Ectodermal cell (in vitro differentiated cells): Measurements from ENCODE around the gene CACNA2D3.

ENCODE experiments used
- H3K27ac ChIP-seq: 2 replicates; pipeline ENCODE4 v1.7.0; 2013; ENCODE audit warnings: mild to moderate bottlenecking, low read depth, low read length; ENCODE audit not compliant: insufficient read depth, poor library complexity, severe bottlenecking
- H3K27me3 ChIP-seq: 2 replicates; pipeline ENCODE4 v1.7.0; 2013; ENCODE audit warnings: mild to moderate bottlenecking, low read length; ENCODE audit not compliant: insufficient read depth, control insufficient read depth, poor library complexity, severe bottlenecking
- H3K36me3 ChIP-seq: one replicate; pipeline ENCODE4 v1.7.0; 2013; ENCODE audit warnings: low read length; ENCODE audit not compliant: control insufficient read depth, insufficient read depth
- H3K4me1 ChIP-seq: one replicate; pipeline ENCODE4 v1.7.0; 2013; ENCODE audit warnings: low read length; ENCODE audit not compliant: control insufficient read depth, insufficient read depth
- H3K4me3 ChIP-seq: 2 replicates; pipeline ENCODE4 v1.7.0; 2013; ENCODE audit warnings: low read depth, low read length, control low read depth; ENCODE audit not compliant: insufficient read depth
- H3K9me3 ChIP-seq: 2 replicates; pipeline ENCODE4 v1.7.0; 2013; ENCODE audit warnings: mild to moderate bottlenecking, low read length, moderate library complexity; ENCODE audit not compliant: control insufficient read depth
- WGBS, 2 experiments: methylation state at CpG; one replicate each; pipeline ENCODE4 v1.1.7; 2013; ENCODE audit warnings: missing lambda C conversion rate in 2 of 2; 5-methylcytosine and 5-hydroxymethylcytosine counted together

CACNA2D3 gene

GRCh38 chr3:54827056-54827687 is 704.8 kb downstream of the CACNA2D3 start:
- 78 to 79% methylated on average over 9 of the region's 9 CpGs for WGBS, 2 experiments
- Histone ChIP-seq H3K27me3 (no peaks in the 10 kb centered on the region), H3K27ac (no peak overlapping the region), H3K9me3 (no peaks in the 10 kb centered on the region), H3K4me3 (no peak overlapping the region), H3K4me1 (peaks cover 3% of the 10 kb centered on the region), H3K36me3 (no peaks in the 10 kb centered on the region)

GRCh38 chr3:54827776-54828175 is 705.4 kb downstream of the CACNA2D3 start:
- 94% methylated on average over 2 of the region's 2 CpGs for WGBS, 2 experiments
- Histone ChIP-seq H3K27me3 (no peaks in the 10 kb centered on the region), H3K4me1 (no peaks in the 10 kb centered on the region), H3K27ac (no peak overlapping the region), H3K36me3 (no peaks in the 10 kb centered on the region), H3K9me3 (no peaks in the 10 kb centered on the region), H3K4me3 (no peak overlapping the region)

- H3K4me3 ChIP-seq, result no peak overlapping the region
- no peaks in the 10 kb centered on the region for H3K4me1 ChIP-seq
- H3K27me3 ChIP-seq, result no peaks in the 10 kb centered on the region
- WGBS, 2 experiments, result 74 to 85% methylated on average over 6 of the region's 8 CpGs
- H3K9me3 ChIP-seq, result no peaks in the 10 kb centered on the region
- no peak overlapping the region for H3K27ac ChIP-seq
- H3K36me3 ChIP-seq, result no peaks in the 10 kb centered on the region
Measured at GRCh38 chr3:54830658-54831057, 708.3 kb downstream of the CACNA2D3 start.

- H3K9me3 ChIP-seq, result no peaks in the 10 kb centered on the region
- no peaks in the 10 kb centered on the region for H3K4me1 ChIP-seq
- 99 to 100% methylated on average over 2 of the region's 2 CpGs for WGBS, 2 experiments
- H3K4me3 ChIP-seq, result no peak overlapping the region
- H3K27ac ChIP-seq, result no peak overlapping the region
- no peaks in the 10 kb centered on the region for H3K36me3 ChIP-seq
- H3K27me3 ChIP-seq, result no peaks in the 10 kb centered on the region
Measured at GRCh38 chr3:54831112-54831511, 708.8 kb downstream of the CACNA2D3 start.

GRCh38 chr3:54832876-54833275 is 710.5 kb downstream of the CACNA2D3 start:
- no peak overlapping the region for H3K4me3 ChIP-seq
- H3K4me1 ChIP-seq, result no peaks in the 10 kb centered on the region
- peaks cover 3% of the 10 kb centered on the region for H3K9me3 ChIP-seq

GRCh38 chr3:54835701-54836100 is 713.3 kb downstream of the CACNA2D3 start:
- WGBS, 2 experiments, result 92 to 95% methylated on average over 3 of the region's 3 CpGs
- Histone ChIP-seq H3K4me3 (no peak overlapping the region), H3K27ac (no peak overlapping the region), H3K36me3 (no peaks in the 10 kb centered on the region), H3K27me3 (no peaks in the 10 kb centered on the region), H3K9me3 (peaks cover 3% of the 10 kb centered on the region), H3K4me1 (no peaks in the 10 kb centered on the region)

More at GRCh38 chr3:54832876-54833275, 710.5 kb downstream of the CACNA2D3 start:
- WGBS, 2 experiments, result 85 to 88% methylated on average over 1 of the region's 1 CpG
- Histone ChIP-seq H3K36me3 (no peaks in the 10 kb centered on the region), H3K27me3 (no peaks in the 10 kb centered on the region), H3K27ac (no peak overlapping the region)

- no peaks in the 10 kb centered on the region for H3K36me3 ChIP-seq
- no peak overlapping the region for H3K4me3 ChIP-seq
- no peaks in the 10 kb centered on the region for H3K4me1 ChIP-seq
- H3K27ac ChIP-seq, result no peak overlapping the region
- H3K27me3 ChIP-seq, result no peaks in the 10 kb centered on the region
- H3K9me3 ChIP-seq, result peaks cover 3% of the 10 kb centered on the region
- WGBS, 2 experiments, result 92 to 94% methylated on average over 8 of the region's 8 CpGs
Measured at GRCh38 chr3:54836871-54837270, 714.5 kb downstream of the CACNA2D3 start.

GRCh38 chr3:54837964-54838363 is 715.6 kb downstream of the CACNA2D3 start:
- Histone ChIP-seq H3K9me3 (peaks cover 3% of the 10 kb centered on the region), H3K36me3 (no peaks in the 10 kb centered on the region), H3K4me1 (no peaks in the 10 kb centered on the region), H3K4me3 (no peak overlapping the region), H3K27me3 (no peaks in the 10 kb centered on the region), H3K27ac (no peak overlapping the region)
- WGBS, 2 experiments, result 87 to 94% methylated on average over 2 of the region's 2 CpGs

GRCh38 chr3:54841471-54841870 is 719.1 kb downstream of the CACNA2D3 start:
- 96% methylated on average over 4 of the region's 4 CpGs for WGBS, 2 experiments
- Histone ChIP-seq H3K4me3 (no peak overlapping the region), H3K4me1 (no peaks in the 10 kb centered on the region), H3K36me3 (no peaks in the 10 kb centered on the region), H3K27me3 (no peaks in the 10 kb centered on the region), H3K27ac (no peak overlapping the region), H3K9me3 (peaks cover 3% of the 10 kb centered on the region)

- no peaks in the 10 kb centered on the region for H3K27me3 ChIP-seq
- H3K4me3 ChIP-seq, result no peak overlapping the region
- no peaks in the 10 kb centered on the region for H3K9me3 ChIP-seq
- WGBS, 2 experiments, result 23% methylated on average over 2 of the region's 2 CpGs
- H3K27ac ChIP-seq, result no peak overlapping the region
- no peaks in the 10 kb centered on the region for H3K4me1 ChIP-seq
- no peaks in the 10 kb centered on the region for H3K36me3 ChIP-seq
Measured at GRCh38 chr3:54843352-54843751, 721.0 kb downstream of the CACNA2D3 start.

- H3K27ac ChIP-seq, result no peak overlapping the region
- H3K9me3 ChIP-seq, result no peaks in the 10 kb centered on the region
- H3K4me1 ChIP-seq, result no peaks in the 10 kb centered on the region
- WGBS, 2 experiments, result 94 to 98% methylated on average over 4 of the region's 5 CpGs
- no peak overlapping the region for H3K4me3 ChIP-seq
- H3K27me3 ChIP-seq, result no peaks in the 10 kb centered on the region
- H3K36me3 ChIP-seq, result no peaks in the 10 kb centered on the region
Measured at GRCh38 chr3:54844211-54844610, 721.9 kb downstream of the CACNA2D3 start.
